Measurements from ENCODE around the gene FTO.

DNA sequence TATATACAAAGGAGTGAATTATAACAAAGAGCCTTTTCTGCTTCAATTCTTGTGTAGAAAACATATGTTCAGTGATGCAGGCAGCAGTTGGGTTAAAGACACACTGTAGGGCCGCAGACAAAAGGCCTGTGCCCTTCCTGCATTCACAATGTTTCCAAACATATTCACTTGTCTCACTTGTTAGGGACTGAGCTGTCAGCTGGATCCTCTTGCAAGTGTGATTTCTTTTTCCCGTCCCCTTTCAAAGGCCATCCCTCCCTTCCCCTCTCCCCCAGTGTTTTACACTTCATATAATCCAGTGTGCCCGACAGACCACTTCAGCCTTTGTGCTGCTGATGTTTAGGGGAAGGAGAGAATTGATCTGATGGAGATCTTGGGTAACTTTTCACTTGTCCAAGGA, 217.0 kb downstream of the FTO start:
- TF ChIP-seq, protein P1, sequence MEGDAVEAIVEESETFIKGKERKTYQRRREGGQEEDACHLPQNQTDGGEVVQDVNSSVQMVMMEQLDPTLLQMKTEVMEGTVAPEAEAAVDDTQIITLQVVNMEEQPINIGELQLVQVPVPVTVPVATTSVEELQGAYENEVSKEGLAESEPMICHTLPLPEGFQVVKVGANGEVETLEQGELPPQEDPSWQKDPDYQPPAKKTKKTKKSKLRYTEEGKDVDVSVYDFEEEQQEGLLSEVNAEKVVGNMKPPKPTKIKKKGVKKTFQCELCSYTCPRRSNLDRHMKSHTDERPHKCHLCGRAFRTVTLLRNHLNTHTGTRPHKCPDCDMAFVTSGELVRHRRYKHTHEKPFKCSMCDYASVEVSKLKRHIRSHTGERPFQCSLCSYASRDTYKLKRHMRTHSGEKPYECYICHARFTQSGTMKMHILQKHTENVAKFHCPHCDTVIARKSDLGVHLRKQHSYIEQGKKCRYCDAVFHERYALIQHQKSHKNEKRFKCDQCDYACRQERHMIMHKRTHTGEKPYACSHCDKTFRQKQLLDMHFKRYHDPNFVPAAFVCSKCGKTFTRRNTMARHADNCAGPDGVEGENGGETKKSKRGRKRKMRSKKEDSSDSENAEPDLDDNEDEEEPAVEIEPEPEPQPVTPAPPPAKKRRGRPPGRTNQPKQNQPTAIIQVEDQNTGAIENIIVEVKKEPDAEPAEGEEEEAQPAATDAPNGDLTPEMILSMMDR (IDR thresholded peaks at IDR 0.05; ENCODE audit: poor library complexity, severe bottlenecking) = no peak
- no peak for TF ChIP-seq TAF1 (IDR thresholded peaks at IDR 0.05; ENCODE audit: low read depth)
- TF ChIP-seq EP300 (conservative IDR thresholded peaks at IDR 0.05; ENCODE audit: poor library complexity, severe bottlenecking) = no peak

Data from neural cell (in vitro differentiated cells).